GM18907 (cell line): ENCODE results near the gene TFF3.

ENCODE experiments used
- ATAC-seq: cut with Tn5 transposase; IDR thresholded peaks from one replicate; pipeline ENCODE4 v1.9.1; 2021; ENCODE audit warnings: mild to moderate bottlenecking, moderate library complexity; ENCODE audit not compliant: unreplicated experiment

Gene TFF3

GRCh38 chr21:42324896-42325295, 9.7 kb upstream of the TFF3 start:
- no peak for ATAC-seq

DNA sequence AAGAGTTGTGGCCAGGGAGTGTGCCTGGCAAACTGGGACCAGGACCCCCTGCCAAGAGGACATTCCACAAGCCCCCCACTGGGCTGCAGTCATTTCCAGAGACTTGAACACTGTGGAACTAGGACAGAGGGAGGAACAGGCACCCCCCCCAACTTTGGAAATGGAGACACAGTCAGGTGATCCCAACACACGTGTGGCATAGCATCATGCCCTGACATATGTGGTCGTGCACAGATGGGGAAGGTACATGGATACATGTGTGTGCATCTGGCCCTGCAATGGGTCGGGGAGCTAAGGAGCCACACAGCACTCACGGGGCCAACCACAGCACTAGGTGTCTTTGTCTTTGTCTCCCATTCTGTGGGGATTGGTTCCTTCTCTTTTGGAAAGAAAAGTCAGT, 6.6 kb upstream of the TFF3 start:
- ATAC-seq, result no peak

- ATAC-seq, result no peak
Measured at GRCh38 chr21:42321231-42321630, 6.0 kb upstream of the TFF3 start.

DNA sequence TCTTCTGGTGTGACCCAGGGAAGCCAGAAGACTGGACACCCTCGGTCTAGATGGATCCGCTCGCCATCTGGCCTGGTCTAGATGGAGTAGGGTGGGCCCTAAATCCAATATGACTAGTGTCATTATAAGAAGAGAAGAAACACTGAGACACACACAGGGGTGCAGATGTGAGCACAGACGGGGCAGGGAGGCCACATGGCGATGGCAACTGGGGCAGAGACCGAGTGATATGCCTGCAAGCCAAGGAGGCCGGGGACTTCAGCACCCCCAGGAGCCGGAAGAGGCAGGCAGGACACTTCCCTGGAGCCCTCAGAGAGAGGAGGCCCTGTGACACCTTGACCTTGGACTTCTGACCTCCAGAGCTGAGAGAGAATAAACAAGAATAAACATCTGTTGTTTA, 5.6 kb upstream of the TFF3 start:
- no peak for ATAC-seq

GRCh38 chr21:42319851-42320572, 4.8 kb upstream of the TFF3 start:
- ATAC-seq, result no peak

DNA sequence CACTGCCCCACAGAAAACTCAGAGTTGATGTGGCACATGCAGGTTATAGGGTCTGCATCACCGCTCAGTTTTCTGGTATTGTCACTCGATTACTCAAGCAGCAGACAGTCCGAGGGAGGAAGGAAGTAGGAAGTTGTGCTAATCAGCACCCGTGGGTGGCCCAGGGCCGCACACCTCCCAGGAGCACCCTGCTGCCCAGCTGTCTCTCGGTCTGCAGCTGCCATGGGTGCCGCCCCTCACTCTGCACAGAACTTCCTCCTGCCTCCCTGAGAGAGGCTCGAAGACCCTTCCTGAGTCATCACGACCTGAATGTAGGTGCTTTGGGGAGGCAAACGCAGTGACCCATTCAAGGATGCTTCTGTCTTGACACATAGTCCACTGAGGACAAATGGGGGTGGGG, 4.2 kb upstream of the TFF3 start:
- no peak for ATAC-seq

DNA sequence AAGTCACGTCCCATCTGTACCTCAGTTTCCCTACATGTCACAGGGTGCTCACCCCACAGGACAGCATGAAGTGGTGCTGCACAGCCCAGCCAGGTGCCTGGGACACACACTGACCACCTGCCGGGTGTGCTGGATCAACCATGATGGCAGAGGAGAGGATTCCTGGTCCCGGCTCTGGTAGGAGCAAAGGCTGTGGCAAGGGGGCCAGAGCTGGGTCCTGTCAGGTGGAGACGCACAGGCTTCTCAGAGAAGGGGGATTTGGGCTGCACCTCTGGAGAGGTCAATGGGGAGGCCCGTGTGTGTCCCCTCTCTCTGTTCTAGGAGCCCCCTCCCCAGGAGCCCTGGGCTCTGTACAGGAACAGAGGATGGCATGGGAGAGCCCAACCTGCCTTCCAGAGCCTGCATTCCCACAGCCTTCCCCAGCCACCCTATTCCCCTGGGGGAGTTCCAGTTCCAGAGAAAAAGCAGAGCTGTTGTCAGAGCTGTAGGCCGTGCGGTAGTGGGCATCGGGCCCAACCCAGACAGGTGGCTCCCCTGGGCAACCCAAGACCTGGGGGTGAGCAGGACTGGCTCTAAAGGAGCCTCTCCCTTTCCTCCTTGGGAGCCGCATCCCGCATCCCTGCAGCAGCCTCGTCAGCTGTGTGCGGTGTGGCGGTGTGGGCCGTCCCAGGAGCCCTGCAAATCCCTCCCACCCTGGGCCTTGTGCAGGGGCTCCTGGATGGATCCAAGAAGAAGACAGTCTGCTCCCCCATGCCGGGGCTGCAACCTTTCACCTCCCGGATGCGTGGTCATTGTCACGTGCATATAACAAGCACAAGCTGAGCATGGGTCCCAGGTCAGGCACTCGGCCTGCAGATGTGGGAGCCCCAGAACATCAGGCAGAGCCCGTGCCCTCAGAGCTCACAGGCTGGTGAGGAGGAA, 2.9 kb upstream of the TFF3 start:
- ATAC-seq, result no peak

- ATAC-seq, result no peak
Measured at GRCh38 chr21:42317341-42317741, 2.1 kb upstream of the TFF3 start.

DNA sequence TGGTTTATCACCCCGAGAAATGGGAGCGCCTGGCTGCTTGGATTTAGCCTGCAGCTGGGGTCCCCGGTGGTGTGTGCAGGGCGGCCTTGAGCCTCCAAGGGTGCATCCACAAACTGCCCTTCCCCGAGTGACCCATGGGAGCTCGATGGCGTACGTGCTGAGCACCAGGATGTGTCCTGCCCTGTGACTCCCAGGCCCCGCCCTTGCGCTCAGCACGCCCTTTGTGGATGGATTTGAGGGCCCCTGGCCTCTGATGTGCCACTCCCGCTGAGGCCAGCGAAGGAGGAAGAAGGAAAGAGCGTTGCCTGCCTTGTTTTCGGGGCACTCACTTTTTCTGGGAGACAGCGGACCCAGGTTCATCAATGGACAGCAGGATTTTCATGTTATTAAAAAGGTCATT, 1.7 kb upstream of the TFF3 start:
- ATAC-seq, result no peak

- ATAC-seq, result no peak
Measured at GRCh38 chr21:42314616-42315295, 453 bp downstream of the TFF3 start.

- ATAC-seq, result no peak
Measured at GRCh38 chr21:42313501-42313969, 1.7 kb downstream of the TFF3 start.

- ATAC-seq, result no peak
Measured at GRCh38 chr21:42312626-42313104, 2.5 kb downstream of the TFF3 start.

DNA sequence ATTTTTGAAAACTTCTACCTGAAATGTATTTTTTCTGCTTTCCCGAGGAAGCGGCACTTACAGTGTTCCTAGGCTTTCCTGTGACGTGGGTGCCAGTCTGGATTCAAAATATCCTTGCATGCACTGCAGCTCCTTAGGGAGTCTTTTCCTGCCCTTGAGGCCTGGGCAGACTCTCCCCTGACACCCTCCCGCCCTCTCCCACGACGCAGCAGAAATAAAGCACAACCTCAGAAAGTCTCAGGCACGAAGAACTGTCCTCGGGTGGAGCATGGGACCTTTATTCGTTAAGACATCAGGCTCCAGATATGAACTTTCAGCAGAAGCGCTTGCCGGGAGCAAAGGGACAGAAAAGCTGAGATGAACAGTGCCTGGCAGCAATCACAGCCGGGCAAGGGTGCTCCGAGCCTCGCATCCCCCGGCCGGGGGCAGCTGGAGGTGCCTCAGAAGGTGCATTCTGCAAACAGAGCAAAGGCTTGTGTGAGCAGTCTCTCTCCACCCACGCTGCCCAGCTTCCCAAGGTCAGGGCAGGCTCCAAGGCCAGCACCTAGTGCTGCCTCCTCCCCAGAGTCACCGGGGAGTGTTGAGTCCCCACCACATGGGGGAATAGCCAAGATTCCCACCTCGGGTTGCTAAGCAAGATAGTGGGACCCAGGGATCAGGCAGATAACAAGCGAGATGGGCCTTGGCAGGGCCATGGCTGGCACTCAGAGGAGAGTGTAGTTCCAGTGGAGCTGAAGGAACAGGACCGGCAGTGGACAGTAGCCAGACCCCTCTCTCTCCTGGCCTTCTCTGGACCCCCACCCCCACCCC, 3.2 kb downstream of the TFF3 start:
- no peak for ATAC-seq

DNA sequence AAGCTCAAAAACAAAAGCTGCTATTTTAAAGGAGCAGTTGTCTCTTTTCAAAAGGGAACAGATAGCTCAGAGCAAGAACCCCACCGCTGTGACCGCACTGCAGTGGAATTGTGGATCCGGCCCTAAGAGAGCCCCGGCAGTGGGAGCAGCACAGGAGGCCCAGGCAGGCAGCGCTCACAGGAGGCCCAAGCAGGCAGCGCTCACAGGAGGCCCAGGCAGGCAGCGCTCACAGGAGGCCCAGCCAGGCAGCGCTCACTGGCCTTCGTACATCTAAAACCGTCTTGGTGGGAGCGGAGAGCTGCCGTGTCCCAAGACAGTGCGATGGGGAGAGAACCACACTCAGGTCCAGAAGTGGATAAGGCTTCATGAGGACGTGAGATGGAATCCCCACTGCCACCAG, 4.0 kb downstream of the TFF3 start:
- ATAC-seq, result no peak

DNA sequence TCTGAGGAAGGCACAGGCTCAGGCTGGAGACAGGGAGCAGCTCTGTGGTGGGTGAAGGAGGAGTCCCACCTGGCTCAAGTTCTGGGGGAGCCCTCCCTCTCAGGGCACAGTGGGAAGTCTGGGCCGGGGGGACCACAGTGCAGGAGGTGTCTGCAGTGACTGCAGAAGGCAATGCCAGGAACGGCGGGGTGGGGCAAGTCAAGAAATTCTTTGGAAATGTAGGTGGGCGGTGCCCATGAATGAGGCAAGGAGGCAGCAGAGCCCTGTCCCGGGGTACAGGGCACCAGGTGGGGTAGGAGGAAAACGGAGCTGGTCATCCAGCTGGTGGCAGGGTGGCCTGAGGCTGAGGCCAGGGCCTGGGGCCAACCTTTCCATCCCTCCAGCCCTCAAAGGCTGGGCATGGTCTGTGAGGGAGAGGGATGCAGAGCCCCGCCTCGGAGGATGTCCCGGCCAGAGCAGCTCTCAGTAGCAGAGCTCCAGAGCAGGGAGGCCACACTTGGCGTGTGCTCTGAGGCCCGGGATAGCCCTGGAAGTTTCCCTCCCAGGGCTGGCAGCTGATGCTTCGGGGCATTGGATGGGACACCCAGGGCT, 4.7 kb downstream of the TFF3 start:
- no peak for ATAC-seq

DNA sequence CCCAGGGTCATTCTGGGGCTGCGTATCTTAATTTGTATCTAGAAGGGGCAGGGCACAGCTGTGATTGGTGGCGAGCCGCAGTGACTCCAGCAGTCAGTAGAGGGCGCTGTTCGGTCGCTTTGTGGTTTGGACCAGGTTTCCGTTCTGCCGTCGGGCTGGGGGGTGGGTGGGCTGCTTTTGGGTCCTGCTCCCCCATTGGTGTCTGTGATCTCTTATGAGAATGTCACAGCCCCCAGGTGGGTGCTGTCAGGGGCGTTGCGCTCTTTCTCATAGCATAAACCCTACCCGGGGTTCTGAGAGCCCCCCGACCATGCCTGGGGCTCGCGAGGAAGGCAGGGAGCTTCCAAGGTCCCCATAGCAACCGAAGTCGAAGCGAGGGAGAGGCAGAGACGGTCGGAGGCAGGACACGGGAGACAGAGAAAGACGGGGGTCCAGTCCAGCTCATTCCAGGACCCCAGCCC, 5.4 kb downstream of the TFF3 start:
- ATAC-seq, result no peak

DNA sequence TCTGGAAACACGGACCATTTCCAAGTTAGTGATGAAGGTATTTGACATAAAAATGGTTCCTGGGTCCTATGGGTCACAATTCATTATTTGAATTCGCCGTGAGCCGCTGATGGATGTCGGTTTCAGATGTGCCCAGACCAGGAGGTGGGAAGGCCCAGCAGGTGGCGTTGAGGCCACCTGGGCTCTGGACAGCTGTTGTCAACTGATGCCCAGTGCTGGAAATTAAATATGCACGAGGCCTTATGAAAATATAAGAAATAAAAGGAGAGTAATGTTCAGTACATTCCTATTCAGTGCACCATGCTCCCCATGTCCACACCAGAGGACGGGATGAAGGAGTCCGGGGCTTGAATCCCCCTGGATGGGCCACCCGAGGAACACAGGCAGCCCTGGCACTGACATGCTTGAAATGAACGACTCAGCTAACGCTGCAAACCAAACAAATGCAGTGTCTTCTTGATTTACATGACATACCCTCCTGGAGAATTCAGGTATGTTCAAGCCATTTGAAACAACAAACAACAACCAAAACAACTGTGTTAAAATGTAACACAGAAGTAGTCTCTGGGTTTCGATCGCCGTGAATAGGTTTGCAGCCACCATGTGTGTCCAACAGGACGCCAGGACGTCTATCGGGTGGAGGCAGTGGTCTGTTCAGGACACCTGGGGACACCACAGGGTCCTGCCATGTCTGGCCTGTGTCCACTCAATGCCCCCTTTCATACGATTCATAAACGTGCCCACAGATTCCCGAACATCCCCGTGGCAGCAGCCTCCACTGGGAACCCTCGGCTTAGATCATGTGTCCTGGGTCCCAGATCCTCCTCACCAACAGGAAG, 6.1 kb downstream of the TFF3 start:
- ATAC-seq, result no peak

DNA sequence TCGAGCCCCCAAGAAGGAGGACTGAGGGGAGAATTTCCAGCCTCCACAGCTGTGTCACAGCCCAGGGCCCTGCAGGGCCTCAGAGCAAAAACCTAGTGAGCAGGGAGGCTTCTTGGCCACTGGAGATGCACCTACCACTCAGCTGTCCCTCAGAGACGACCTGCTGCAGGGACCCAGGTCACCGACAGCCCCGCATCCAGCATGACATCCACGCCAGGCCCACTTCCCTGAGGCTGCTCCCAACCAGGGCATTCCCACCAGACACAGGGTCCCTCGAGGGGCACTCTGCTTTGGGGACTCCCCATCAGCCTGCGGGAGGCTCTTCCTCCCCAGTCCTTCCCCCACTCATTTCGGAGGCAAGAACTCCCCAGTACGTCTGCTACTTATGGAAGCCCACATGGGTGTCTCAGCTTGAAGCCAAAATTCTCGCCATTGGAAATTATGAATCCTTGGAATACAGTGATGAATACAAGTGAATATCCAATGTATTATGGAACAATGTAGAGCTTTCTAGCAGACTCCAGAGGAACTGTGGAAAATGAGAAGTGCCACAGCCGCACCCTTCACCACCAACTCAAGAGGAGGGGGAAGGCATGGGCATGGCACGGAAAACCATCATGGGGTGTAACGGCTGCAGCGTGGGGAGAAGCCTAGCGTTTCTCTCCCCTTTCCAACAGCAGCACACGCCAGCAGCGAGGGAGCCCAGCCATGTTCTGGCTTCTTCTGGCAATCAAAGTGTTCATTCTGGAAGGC, 6.9 kb downstream of the TFF3 start:
- no peak for ATAC-seq
